DMS53 (cell line): Measurements from ENCODE around the gene TCTA.

Experiments used
- DNase-seq: peaks from one replicate; lab custom pipeline; 2025; lab: John Stamatoyannopoulos, UW

Gene TCTA

GRCh38 chr3:49460956-49461355, 48.7 kb downstream of the TCTA start:
- no peak for DNase-seq

- no peak for DNase-seq
Observed at GRCh38 chr3:49461443-49462171, 49.4 kb downstream of the TCTA start.

DNA sequence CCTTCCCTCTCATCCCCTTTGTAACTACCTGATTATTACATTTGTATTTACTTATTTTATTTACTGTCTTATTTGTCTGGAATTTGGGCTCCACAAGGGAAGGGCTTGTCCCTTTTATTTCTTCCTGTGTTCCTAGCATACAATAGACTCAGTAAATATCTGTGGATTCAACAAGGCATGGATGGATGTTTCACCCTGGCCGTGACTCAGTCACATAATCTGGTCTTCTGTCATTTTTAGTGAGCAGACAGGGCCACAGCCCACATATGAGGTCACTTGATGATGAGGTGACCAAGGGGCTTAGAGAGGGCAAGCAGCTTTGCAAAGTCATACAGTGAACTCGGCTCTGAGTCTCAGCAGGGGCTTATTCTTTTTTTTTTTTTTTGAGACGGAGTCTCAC, 50.0 kb downstream of the TCTA start:
- no peak for DNase-seq

GRCh38 chr3:49465270-49466034, 53.2 kb downstream of the TCTA start:
- DNase-seq, result no peak
